T1000 (cell line): ENCODE results near the gene LRRC47.
"Not testable (repeated sequence)": the region's sequence is repeated elsewhere in the genome, so short reads cannot be mapped to it uniquely, and the experiment has no call there.

ENCODE experiments used
- DNase-seq: peaks from one replicate; lab custom pipeline; 2025; ENCODE audit warnings: mixed read lengths; lab: John Stamatoyannopoulos, UW

The LRRC47 gene

DNA sequence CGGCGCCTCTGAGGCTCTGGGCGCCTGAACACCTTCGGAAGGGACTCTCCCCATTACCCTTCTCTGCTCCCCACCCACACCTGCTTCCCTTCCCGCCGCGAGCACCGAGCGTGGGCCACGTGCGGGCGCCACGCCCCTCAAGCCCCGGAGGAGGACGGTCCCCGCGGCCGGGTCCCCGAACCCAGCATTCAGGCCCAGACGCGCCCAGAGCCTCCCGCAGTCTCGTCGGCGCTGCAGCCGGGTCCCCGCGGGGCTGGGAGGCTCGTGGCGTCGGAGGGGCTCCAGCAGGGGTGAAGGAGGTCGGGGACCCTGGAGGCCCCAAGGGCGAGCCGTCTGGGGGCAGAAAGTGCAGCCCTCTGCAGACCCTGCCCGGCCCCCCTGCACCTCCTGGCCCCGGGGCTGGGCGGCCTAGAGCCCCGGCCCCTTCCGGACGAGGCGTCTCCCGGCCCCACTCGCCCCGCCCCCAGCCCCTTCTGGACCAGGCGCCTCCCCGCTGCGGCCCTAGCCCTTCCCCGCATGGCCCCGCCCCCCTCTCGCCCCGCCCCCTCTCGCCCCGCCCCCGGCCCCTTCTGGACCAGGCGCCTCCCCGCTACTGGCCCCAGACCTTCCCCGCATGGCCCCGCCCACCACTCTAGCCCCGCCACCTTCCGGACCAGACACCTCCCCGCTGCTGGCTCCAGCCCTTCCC is 24.1 kb downstream of the LRRC47 start:
- DNase-seq: peak; percentile 77

DNA sequence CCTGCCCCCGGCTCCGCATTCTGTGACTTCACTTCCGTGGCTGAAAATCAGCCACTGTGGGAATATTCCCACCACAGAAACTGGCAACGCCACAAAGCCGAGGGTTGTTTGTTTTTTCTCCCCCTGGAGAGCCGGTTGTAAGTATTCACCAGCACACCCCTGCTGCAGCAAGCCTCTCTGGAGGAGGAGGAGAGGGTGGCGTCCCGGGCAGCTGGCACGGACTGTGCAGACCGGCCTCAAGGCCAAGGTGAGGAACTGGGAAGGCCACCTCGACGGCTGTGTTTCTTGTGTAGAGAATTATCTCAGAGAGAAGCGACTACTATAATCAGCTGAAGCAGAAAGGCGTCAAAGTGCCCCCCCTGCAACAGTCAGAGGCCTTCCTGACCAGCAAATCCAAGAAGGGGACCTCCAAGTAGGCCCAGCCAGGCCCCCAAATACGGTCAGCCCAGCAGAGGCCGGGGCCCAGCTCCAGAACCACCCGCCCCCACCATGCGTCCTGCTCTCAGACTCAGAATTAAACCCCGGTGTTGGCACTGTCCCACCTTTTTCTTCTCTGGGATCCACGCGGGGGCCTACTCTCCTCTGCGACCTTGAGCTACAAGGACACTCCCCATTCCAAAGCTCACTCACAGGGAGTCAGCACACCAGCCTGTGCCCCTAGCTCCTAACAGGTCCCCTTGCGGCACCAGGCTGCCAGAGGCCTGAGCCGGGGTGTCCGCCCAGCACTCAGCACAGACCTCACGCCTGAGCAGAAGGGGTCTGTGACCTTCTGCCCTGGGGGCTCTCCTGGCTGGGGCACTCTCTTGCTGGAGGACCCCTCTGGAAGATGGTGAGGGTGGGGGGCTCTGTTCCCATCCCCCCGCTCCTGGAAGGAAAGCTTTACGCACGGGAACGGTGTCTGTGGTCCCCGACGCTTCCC is 24.9 kb downstream of the LRRC47 start:
- no peak for DNase-seq

DNA sequence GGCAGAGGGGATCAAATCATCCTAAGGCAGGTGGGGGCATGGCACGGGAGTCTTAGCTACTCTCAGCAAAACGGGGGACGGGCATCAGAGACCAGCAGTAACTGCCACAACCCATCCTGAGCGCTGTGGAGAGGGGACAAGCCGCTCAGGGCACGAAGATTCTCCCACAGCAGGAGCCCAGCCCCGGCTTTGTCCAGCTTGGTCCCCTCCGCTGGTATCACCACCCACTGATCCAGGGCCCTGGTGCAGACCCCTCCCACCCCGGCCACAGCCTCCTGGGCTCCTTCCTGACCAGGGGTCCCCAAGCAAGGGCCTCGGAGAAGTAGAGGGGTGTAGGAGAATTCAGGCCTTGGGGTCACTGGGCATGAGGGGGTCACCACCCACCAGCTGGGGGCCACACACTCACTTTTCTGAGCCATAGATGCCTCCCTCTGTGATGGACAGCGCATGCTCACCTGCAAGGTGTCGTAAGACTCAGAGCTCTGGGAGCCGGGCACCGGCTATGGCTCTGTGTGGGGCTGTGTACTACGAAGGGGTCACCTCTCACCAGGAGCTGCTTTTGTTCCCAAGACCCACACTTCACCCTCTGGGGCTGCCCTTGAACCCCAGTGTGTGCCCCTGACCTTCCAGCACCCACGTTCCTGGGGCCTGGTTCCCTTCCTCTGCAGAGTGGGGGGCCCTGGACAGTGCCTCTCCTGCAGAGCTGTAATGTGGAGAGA is 26.1 kb downstream of the LRRC47 start:
- DNase-seq: no peak

- DNase-seq: no peak
These were observed 27.4 kb downstream of the LRRC47 start for GRCh38 chr1:3768811-3769390.

- no peak for DNase-seq
These were observed 28.9 kb downstream of the LRRC47 start for GRCh38 chr1:3767328-3767925.

DNA sequence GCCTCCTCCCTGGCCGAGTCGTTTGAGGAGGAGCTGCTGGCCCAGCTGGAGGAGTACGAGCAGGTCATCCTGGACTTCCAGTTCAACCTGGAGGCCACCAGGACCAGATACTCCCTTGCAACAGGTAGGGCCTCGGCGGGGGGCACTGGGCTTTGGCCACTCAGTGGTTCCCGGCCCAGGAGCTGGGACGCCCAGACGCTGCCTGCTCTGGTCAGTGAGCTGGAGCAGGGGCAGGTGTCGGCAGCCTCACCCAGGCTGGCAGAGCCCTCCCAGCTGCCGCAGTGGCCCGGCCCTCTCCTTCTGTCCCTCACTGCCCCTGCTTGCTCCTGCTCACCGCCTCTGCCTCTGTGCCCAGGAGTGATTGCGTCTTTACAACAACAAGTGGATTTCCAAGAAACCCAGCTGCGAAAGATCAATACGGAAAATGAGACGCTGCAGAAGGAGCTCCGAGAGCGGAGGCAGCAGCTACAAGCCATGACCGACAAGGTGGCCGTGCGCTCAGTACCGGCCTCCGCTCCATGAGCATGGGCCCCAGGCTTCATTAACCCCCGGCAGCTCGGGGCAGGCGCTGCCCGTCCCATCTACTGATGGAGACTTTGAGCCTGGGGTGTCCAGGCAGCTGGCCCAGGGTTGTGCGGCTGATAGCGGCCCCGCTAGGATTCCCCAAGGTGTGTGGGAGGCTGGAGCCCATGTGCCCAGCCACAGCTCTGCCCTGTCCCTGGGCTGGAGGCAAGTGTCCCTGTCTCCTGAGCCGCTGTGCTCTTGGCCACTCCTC is 32.8 kb downstream of the LRRC47 start:
- no peak for DNase-seq

- DNase-seq: no peak
These were observed 33.4 kb downstream of the LRRC47 start for GRCh38 chr1:3762873-3763228.

DNA sequence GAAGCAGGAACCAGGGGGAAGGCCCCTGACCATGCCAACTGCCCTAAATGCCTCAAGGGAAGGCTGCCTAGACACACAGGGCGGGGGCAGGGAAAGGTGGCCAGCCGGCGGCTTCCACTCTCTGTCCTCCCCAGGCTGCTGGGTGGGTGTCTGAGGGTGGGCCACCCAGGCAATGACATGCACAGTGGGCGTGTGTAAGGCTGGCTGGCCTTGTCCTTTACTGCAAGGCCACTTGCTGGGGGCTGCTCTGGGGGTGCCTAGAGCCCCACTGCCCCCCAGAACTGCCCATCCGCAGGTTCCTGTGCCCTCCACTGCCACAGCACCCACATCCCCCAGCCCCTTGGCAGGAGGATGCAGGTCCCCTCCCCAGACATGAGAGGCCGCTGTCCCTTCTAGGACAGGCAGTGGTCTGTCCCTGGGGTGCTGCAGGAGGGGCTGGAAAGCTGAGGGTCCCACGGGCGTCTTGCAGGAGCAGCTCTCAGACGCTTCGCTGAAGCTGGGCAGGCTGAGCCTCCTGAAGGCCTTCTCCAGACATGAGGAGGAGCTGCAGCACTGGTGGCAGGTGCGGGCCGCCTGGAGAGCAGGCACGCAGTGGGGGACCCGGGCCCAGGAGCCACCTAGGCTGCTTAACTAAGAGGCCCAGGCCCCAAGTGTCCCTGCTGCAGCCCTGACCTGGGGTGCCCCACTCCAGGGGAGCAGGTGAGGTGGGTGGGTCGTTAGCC is 34.0 kb downstream of the LRRC47 start:
- DNase-seq: no peak

- no peak for DNase-seq
These were observed 34.8 kb downstream of the LRRC47 start for GRCh38 chr1:3761296-3762010.

GRCh38 chr1:3759796-3760195 is 36.5 kb downstream of the LRRC47 start:
- no peak for DNase-seq

DNA sequence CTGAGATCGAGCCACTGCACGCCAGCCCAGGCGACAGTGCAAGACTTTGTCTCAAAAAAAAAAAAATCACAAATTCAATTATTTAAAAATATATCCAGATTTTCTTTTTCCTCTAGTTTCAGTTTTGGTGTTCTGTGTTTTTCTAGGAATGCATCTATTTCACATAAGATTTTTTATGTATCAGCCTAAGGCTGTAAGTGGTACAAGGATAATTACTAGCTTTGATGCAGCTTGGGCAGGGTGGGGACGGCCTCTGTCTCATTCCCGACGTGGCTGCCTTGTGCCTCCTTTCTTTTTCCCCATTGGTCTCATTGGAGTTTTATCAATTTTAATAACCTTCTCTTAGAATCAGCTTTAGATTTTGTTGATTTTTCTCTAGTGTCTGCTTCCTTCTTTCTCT is 37.1 kb downstream of the LRRC47 start:
- DNase-seq: no peak

DNA sequence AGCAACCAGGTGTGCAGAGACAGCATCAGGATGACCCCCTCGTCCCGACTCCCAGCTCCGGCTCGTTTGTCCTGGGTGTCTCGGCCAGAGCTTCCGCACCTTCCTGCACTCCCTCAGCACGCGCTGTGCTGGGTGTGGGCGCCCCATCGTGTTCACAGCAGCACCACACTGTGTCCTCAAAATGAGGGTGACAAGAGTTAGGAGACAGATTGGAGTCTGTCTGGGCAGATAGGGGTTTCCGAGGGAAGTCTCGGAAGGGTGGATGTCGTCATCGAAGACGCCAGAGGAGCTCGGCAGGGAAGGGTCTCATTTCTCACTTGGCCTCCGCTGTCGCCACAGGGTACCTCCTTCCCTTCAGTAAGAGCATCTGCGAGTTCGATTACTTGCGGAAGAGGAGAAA is 39.9 kb downstream of the LRRC47 start:
- no peak for DNase-seq

- no peak for DNase-seq
These were observed 42.4 kb downstream of the LRRC47 start for GRCh38 chr1:3753656-3754454.

DNA sequence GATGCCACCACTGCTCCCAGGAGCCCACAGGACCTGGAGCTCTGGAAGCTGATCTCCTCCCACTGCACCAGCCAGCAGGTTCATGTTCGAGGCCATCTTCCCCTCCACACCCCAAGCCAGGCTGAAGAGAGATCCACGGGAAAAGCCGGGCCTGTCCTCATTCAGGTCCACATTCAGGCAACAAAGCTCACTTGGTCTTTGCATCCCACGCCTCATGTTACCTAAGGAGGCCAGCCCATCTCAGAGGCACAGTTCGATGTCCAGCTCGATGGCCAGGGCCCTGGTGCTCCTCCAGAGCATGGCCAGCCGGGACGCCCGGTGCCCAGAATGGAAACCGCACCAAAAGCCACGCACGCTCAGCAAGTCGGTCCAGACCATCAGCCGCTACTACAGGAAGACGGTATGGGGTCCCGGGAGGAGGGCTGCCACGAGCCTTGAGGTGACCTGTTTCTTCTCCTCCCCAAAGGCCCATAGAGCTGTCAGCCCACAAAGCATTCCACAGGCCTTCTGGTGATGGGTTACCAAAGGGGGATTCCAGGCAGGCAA is 43.8 kb downstream of the LRRC47 start, which contains the start of gene CCDC27:
Gene CCDC27, plus strand, starts transcription at position 51 of the 546 bp plus-strand sequence. Its CDS starts 32 bp downstream, at position 83.
- DNase-seq: no peak

GRCh38 chr1:3750741-3751140 is 45.6 kb downstream of the LRRC47 start:
- no peak for DNase-seq

DNA sequence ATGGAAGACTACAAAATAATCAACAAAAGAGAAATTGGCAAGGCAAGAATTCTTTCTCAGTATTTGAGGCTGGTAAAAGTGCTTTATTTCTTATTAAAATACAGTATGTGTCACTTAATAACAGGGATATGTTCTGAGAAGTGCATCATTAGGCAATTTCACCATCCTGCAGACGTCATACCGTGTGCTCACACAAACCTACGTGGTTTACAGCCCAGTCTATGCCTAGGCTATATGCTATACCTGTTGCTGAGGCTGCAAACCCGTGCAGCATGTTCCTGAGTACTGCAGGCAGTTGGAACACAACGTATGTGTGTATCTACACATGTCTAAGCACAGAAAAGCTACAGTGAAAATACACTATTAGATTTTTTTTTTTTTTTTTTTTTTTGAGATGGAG is 46.8 kb downstream of the LRRC47 start:
- DNase-seq: no peak

- not testable (repeated sequence) for DNase-seq
These were observed 47.9 kb downstream of the LRRC47 start for GRCh38 chr1:3748316-3748900.

- DNase-seq: no peak
These were observed 48.4 kb downstream of the LRRC47 start for GRCh38 chr1:3747903-3748302.
